Stimulated activated CD8-positive, alpha-beta memory T cell treated with anti-CD3 and anti-CD28 coated beads, Interleukin-4, amount 100 ng/mL, for 24 hours (primary cell): ENCODE results near the gene ADCY3.

ENCODE experiments used
- DNase-seq: peaks from one replicate; pipeline ENCODE4 v3.0.0-alpha.2; 2020; ENCODE audit warnings: low read depth

Gene ADCY3

DNA sequence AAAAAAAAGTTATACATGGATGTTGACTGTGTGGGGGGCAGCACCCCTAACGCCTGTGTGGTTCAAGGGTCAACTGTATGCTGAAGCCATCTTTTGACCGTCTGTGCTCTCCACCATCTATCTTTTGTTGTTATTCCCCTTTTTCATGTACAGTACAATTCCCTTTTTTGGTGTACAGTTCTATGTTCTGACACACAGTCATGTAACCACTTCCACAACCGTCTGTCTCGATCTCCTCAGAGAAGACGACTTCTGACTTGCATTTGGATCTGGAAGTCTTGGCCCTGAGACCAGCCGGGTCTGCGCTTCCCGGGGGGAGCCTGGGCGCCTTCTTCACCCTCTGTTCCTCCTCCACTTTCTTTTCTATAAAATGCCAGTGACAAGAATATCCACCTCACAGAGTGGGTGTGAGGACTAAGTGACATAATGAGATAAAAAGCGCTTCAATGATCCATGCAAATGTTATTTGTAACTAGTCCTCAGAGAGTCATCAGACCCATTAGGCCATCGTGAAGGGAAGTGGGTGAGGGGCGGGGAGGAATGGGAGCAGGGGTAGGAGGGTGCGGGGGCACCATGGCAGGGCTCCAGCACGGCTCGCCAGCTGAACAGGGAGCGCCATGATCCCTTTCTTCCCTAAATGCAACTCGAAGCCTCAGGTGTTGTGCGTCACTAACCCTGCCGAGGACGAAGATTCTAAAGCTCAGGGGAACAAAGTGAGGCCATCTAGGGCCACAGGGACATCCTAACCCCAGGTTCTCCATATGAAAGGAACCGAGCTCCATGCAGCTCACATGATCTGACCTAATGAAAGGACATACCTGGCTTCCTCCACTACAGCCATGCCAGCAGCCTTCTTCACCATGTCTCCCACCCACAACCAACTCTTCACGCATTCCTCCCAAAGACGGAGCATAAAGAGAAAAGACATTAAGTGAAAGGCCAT is 16.6 kb downstream of the ADCY3 start:
- DNase-seq = no peak

GRCh38 chr2:24899361-24899910 is 20.6 kb downstream of the ADCY3 start:
- DNase-seq = no peak

DNA sequence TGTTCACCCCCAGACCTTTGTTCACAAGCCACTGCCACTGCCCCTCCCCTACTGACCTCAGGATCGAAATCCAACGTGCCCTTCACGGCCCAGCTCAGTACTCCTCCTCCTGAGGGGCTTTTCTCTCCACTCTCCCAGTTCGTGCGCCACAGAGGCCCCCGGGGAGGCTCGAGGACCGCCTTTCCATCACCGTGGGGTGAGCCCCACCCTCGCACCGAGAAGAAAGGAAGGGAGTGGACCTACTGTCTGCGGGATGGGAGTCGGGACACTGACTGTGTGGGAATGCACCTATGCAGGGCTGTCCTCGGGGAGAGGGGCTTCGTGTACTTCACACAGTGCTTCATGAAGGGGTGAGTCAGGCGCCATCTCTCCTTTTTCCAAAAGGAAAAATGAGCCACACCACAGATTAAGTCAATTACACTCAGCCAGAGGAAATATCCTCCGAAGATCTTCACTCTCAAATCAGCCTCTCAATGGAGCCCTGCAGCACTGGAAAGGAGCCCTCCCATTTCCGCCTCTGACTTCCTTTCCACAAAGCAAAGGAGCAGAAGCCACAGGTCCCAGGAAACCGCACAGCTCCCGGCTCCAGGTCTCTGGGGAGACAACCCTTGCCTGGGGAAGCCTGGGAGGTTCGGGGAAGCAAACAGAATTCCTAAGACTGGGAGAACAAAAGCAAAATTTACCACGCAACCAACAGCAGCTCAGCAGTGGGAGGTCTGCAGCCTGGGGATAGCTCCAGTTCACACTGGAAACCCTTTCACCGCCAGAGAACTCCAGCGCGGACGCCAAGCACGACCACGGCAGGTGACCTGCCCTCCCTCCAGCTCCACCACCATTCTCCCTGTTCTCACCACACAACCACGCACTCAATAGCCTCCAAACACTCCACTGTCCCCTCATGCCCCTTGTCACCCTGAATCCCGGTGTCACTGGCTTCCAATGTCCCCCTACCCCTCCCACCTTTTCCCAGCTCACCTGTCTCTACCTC is 21.6 kb downstream of the ADCY3 start:
- DNase-seq = no peak

- DNase-seq = no peak
These were observed 25.3 kb downstream of the ADCY3 start for GRCh38 chr2:24894750-24895149.

- DNase-seq = no peak
These were observed 26.1 kb downstream of the ADCY3 start for GRCh38 chr2:24893934-24894333.

- DNase-seq = no peak
These were observed 27.1 kb downstream of the ADCY3 start for GRCh38 chr2:24892928-24893327.

- no peak for DNase-seq
These were observed 28.8 kb downstream of the ADCY3 start for GRCh38 chr2:24891201-24891600.

DNA sequence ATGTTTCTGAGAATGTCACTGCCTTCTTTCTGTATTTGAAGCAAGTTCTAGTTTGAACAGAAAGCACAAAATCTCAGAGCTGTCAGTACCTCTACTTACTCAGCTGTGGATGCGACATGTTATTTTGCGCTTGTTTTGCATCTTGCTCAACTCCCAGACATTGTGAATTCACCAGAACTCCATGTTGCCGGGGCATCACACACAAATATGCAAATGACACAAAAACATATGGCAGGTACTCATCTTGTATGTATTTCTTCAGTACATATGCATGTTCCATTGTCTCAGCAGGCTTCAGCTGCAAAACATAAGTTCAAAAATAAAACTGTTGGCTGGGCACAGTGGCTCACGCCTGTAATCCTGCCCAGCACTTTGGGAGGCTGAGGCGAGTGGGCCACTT is 30.8 kb downstream of the ADCY3 start:
- DNase-seq = no peak

GRCh38 chr2:24888177-24888576 is 31.9 kb downstream of the ADCY3 start:
- DNase-seq = no peak

DNA sequence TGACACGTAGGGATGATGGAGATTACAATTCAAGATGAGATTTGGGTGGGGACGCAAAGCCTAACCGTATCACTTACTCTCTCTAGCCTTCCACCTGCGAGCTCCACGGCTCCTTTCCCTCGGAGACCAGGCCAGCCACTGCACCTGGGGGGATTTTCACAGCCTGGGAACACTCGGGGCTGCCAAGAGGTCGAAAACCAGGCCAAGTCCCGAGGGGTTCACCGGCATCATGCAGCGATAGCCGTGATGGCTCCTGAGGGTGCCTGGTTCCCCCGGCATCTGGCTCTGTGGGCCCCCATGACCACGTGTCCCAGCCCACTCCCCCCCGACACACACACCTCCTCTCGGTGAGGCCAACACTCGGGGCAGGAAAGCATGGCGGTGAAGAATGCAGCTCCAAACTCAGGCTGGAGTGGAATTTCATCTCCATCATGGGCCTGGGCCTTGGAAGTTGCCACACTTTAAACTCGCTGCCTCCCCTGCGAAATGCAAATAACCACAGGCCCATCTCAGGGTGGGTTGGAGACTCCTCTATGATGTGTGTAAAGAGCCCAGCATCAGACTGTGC is 32.6 kb downstream of the ADCY3 start:
- DNase-seq = no peak

DNA sequence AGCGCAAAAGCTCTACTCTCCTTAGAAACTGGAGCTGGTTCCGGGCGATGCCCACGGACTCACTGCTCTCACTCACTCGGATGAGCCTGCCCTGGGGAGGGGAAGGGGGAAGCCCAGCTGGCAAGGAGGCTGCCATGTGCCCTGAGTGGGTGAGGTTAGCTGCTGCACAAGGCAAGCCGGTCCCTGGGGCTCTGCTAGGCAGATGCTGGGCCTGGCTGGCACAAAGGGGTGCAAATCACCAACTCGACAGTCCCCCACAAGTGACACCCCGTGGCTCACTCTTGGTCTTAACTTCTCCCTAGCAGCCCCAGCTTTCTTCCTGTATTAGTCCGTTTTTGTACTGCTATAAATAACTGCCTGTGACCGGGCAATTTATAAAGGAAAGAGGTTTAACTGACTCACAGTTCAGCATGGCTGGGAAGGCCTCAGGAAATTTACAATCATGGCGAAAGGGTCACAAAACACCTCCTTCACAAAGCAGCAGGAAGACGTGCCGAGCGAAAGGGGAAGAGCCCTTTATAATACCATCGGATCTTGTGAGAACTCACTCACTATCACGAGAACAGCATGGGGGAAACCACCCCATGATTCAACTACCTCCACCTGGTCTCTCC is 33.2 kb downstream of the ADCY3 start:
- no peak for DNase-seq

- DNase-seq = no peak
These were observed 33.9 kb downstream of the ADCY3 start for GRCh38 chr2:24886126-24886501.

DNA sequence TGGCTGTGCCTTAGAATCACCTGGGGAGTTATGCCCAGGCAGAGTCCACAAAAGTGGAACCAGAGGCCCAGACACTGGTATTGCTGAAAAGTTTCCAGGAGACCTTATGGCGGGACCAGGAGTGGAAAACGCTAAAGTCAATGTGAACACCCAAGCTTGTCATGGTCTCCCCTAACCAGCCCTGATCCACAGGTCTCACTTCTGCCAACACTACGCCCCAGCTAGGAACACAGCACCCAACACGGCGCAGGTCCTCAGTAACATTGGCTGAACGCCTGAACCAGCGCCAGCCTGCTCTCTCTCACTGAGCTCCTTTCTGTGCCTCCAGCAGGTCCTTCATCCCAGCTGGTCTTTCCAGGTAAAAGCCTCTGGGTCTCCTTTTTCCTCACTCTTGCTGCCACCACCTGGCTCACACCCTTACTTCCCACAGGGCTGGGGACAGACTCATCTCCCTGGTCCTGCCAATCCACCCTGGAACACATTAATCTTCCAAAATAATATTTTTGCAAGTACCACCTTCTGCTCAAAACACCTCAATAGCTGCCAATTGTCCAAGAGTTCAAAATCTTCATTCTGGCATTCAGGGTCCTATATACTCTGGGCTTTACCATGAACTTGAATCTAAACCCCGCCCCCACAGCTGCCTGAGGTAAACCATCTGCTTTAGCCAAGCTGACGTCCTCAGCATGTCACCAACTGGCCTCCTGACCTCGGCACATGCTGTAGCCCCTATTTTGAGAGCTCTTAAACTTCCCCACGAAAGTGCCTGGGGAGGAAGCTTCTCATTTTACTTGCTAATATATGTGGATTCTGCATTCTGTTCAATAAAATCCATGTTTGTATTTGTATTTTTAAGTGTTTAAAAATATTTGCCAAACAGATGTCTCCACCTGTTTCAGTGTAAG is 34.6 kb downstream of the ADCY3 start:
- no peak for DNase-seq

DNA sequence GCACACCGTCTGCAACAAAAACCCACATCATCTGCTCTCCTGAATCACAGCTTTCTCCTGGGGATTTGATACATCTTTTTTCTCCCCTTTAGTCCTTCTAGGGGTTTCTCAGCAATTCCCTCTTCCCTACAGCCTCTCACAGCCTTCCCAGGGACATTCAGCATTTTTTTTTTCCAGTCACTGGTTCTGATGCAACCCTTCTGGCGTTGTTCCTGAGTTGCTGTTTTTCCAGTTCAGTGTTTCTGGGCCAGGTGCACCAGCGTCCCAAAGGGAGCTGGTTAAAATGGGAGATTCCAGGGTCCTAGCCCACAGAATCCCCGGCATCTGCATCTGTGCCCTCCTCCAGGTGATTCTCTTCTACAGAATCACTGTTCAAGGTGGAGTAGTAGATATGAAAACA is 36.1 kb downstream of the ADCY3 start:
- DNase-seq = no peak

GRCh38 chr2:24881623-24882022 is 38.4 kb downstream of the ADCY3 start:
- no peak for DNase-seq

GRCh38 chr2:24881158-24881557 is 38.9 kb downstream of the ADCY3 start:
- no peak for DNase-seq

DNA sequence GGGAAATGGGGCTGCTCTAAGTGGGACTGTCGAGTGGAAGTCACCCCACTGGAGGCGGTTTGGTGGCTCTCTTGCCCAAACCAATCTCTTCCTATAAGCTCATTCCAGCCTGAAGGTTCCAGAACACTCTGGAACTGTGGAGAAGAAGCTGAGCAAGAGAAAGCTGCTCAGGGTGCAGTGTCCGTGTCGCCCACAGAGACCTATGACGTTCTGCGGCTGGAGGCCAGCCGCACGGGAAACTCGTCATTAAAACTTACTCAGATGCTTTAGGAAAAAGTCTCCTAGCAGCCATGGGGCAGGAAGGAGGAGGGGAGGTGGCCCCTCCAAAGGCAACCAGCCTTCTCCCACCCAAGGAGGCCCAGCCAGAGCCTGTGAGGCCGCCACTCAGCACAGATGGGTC is 41.7 kb downstream of the ADCY3 start:
- DNase-seq = no peak

DNA sequence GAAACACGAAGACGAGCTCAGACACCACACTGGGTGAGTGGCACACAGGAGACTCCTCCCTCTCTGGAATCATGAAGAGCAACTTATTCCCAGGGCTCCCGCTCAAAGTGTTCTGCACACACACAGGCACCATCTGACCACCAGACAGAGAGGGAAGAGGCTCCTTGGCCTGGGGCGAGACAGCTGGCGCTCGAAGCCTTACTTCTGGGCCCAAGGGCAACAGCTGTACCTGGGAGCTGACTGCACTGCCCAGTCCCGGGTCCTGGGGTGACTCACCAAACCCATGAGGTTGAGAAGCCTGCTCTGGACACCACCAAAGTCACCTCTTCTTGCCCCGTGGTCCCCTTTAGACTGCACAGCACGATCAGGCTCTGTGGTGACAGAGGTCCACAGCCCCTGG is 42.4 kb downstream of the ADCY3 start:
- no peak for DNase-seq

- DNase-seq = no peak
These were observed 43.0 kb downstream of the ADCY3 start for GRCh38 chr2:24877067-24877466.

GRCh38 chr2:24875901-24876300 is 44.1 kb downstream of the ADCY3 start:
- no peak for DNase-seq

- no peak for DNase-seq
These were observed 44.8 kb downstream of the ADCY3 start for GRCh38 chr2:24875272-24875671.
